GM21360 (cell line): ENCODE data around the gene GPX3.

Experiments used
- ATAC-seq: cut with Tn5 transposase; IDR thresholded peaks from one replicate; pipeline ENCODE4 v1.9.1; 2021; ENCODE audit warnings: mild to moderate bottlenecking, moderate library complexity; ENCODE audit not compliant: unreplicated experiment

Gene GPX3

DNA sequence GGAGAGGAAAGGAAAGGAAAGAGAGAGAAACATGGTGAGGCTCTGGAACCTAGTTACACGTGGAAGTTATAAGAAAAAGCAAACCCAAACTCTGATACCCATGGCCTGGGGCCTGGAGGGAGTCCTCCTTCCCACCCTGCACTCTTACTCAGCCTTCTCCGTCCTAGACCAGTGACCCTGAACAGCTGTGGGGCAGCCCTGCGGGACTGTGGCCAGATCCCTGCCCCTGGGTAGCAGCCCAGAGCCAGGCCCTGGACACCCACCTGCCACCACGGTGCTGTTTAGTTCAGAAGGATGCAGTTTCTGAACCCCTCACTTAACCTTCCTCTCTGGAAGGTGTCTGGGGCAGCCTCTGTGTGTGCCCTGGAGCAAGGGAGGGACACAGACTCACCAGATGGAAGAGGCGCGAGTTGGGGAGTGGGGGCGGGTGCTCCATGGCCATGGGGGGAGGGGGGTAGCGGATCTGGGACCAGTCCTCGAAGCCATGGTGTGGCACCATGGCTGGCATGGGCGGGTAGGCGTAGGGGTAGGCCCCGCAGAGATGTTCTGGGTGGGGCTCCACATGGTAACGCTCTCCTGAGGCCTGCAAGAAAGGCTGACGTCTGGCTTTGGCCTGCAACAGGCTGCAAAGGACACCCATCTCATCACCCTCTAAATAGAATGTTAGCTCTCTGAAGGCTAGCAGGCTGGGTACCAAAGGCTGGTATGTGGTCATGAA, 13.0 kb downstream of the GPX3 start:
- no peak for ATAC-seq

DNA sequence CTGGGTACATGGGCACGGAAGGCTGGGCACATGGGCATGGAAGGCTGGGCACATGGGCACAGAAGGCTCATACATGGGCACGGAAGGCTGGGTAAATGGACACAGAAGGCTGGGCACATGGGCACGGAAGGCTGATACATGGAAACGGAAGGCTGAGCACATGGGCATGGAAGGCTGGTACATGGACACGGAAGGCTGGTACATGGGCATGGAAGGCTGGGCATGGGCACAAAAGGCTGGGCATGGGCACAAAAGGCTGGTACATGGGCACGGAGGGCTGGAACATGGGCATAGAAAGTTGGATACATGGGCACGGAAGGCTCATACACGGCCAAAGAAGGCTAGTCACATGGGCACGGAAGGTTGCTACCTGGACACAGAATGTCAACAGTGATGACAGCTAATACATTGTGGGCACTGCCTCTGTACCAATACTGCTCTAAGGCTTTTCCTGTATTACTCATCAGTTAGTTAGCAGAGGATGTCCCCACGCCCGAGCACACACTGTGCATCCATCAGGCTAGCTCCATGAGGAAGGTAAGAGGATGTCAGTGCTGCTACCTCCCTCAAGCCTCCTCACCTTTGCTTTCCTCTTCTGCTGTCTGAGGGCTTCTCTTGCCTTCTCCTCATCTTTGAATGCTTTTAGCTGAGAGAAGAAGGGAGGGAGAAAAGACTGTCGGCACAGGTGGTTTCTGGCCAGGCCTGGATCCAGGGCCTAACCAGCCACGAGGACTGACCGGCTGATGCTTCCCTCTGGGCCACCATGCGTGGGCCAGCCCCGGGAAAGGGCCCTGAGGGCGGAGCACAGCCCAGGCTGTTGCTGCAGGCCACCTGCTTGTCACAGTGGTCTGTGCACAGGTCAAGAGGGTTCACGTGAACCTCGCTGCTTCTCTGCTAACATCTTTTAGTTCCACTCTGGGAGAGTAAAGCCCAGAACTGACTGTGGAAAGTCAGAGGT, 14.3 kb downstream of the GPX3 start:
- no peak for ATAC-seq

DNA sequence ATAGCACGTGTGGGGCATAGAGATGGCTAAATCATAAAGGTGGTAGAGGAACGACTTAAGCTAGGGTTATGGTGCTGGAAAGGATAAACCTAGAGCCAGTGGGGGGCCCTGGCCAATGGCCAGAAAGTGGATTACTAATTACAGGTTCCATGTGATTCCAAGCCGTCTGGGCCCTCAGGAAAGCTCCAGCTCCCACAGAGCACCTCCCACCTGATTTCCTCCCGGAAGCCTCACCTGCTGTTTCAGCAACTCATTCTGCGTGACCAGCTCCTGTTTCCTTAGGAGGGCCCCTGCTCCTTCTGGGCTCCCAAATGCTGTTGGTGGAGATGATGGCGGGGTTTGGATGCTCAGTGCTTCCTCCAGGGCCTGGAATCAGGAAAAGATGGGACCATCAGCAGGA, 16.2 kb downstream of the GPX3 start:
- no peak for ATAC-seq

GRCh38 chr5:151037561-151038411, 17.4 kb downstream of the GPX3 start:
- ATAC-seq = no peak

DNA sequence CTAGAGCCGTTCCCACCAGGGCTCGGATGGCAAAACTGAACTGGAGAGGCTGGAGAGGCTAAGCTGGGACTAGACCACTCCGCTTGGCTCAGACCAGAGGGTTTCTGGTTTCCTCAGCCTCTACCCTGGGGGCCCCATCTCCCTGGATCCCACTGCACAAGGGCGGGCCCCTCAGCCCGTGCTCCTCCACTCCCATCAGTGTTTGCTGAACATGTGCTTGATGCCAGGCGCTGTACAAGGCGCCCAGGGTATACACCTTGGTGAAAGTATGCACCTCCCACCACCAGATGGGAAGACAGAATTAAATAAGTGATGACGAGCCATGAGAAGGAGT, 18.0 kb downstream of the GPX3 start:
- ATAC-seq = no peak

DNA sequence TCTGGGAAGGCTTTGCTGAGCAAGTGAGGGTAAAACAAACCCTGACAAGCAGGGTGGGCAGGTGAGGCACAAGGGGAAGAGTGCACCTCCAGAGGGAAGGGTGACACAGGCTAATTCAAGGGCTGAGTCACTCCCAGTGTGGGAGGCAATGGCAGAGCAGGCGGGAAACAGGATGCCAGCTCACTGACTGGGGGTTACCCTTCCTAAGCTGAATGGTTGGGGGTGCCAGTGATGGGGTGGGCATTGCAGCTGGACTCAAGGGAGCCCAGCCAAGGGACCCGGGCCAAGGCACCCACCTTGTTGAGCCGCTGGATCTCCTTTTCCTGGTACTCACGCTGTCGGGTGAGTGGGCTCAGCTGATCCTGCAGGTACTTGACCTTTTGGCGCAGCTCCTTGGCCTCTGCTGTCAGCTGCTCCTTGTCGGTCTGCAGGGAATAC, 18.4 kb downstream of the GPX3 start:
- ATAC-seq = no peak

DNA sequence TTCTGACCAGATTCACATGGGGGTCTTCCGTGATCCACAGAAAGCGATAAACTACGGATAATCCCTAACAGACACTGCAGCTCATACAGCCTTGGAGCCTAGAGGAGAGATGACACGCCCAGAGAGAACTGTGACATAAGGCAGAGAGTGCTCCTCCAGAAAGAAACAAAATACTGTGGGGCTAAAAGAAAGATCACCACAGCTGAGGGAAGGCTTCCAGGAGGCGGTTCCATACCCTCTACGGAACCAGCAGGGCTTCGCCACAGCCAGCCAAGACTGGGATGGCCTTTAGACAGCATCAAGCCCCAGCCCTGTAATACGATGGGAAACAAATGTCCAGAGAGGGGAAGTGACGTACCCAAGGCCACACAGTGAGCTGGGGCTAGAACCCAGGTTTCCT, 19.3 kb downstream of the GPX3 start:
- no peak for ATAC-seq

GRCh38 chr5:151040211-151040747, 19.9 kb downstream of the GPX3 start:
- no peak for ATAC-seq

DNA sequence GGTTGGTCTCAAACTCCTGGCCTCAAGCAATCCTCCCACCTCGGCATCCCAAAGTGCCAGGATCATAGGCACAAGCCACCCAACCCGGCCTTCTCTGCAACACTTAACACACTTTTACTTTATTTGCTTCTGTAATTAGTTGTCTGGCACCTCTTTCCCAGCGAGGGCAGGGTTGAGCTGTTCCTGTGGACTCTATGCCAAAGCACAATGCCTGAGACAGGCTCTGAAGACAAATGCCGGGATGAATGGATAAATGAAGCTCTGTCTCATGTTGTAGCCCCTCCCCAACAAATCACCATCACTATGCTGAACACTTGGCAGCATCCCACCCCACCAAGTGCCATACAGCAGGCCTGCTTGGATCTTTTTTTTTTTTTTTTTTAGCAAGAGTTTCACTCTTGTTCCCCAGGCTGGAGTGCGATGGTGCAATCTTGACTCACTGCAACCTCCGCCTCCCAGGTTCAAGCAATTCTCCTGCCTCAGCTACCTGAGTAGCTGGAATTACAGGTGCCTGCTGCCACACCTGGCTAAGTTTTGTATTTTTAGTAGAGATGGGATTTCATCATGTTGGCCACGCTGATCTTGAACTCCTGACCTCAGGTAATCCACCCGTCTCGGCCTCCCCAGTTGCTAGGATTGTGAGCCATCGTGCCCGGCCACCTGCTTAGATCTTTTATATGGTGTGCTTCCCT, 21.3 kb downstream of the GPX3 start:
- no peak for ATAC-seq

DNA sequence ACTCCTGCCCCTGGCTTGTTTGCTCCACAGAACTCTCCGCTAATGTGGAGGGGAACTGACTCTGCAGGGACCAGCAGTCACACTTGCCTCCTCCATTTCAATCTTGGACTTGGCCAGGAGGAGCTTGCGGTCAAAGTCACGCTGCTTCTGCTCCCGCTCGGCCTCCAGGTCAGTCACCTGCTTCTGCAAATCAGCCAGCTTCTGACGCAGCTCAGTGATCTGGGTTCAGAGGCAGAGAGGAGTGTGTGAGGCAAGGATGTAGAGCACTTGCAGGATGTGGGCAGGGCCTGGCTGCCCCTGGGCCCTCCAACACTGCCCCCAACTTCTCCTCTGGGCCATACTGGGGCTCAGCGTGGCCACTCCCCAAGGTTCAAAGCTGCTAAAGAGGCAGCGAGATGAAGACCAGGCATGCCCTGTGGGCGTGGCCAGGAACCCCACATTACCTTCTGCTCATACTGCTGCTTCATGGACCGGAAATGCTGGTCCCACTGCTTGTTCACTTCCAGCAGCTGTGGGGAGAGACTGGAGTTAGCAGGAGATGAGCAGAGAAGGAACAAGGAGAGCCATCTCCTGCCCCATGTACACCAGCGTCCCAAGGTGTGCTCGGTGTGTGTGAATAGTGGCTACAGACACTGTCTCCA, 22.2 kb downstream of the GPX3 start:
- ATAC-seq = no peak

GRCh38 chr5:151047814-151048425, 27.5 kb downstream of the GPX3 start:
- ATAC-seq = peak; percentile 45

- no peak for ATAC-seq
Measured at GRCh38 chr5:151048526-151048925, 28.1 kb downstream of the GPX3 start.

DNA sequence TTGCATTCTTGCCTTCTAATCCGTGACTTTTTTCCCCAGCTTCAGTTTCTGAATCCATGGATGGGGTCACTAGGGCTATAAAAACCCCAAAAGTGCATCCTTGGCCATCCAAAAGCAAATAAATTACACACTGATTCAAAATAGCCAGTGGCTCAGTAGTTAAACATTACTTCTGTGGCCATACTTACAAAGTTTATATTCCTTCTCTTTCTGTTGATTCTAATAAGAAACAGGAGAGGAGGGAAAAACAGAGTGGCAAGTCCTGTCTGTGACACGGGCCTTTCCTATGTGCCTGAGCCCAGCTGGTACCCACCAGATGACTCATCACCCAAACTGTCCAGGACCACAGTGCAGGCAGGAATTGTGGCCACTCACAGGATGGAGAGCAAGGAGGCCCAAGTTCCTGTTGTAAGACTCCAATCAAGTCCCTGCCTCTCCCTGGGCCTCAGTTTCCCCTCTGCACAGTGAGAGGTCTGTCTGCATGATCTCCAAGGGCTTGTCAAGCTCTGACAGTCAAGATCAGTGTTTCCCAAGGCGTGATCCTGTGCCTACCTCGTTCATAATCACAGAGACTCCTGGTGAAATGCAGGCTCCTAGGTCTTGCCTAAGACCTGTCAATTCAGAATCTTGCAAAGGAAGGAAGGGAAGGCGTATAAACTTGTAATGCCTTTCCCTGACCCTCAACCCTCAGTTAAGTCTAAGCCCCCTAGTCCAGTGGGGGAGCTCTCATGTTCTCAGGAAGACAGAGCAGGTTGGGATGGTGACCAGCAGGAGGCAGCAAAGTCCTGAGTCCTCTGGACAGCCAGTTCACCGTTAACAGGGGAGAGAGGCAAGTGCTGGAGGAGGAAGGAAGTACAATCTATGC, 30.9 kb downstream of the GPX3 start:
- ATAC-seq = peak; percentile 56

GRCh38 chr5:151051931-151052608, 31.7 kb downstream of the GPX3 start:
- ATAC-seq = peak; percentile 13

DNA sequence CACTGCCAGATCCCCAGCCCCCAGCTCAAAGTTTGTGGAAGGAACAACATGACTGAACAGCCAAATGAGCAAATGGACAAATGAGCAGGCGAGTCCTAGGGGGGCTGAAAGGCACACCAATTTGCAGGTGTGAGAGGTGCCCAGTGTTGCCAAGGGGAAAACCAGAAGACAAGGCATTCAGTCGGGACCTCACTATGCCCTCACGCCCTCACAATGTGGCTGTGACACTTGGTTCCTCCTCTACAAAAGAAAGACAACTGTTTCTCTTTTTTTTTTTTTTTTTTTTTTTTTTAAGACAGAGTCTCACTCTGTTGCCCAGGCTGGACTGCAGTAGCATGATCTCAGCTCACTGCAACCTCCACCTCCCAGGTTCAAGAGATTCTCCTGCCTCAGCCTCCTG, 32.4 kb downstream of the GPX3 start:
- no peak for ATAC-seq

DNA sequence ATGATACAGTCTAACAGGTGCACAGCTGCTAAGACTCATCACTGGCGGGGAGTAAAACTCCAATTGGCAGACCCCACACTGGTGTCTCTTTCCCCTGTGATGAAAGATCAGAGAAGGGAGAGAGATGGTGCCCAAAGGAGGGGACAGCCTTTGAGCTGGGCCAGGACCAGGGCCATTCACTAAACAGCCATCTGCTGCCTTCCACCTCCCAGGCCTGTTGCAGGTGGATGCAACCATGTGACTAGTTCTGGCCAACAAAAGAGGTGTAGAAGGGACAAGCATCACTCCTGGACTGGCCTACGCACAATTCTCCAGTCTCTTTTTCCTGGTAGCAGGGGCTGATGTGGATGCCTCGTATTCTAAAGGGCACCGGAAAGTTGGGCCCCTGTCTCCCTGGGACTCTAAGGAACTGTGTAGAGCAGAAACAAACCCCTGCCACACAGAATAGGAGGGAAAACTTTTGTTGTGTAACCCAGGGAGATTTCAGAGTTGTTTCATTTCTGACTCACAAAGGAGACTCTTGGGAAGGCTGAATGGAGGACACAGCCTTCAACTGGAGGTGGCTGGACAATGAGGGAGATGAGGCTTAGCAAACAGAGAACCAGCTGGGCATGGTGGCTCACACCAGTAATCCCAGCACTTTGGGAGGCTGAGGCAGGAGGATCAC, 33.5 kb downstream of the GPX3 start:
- no peak for ATAC-seq

DNA sequence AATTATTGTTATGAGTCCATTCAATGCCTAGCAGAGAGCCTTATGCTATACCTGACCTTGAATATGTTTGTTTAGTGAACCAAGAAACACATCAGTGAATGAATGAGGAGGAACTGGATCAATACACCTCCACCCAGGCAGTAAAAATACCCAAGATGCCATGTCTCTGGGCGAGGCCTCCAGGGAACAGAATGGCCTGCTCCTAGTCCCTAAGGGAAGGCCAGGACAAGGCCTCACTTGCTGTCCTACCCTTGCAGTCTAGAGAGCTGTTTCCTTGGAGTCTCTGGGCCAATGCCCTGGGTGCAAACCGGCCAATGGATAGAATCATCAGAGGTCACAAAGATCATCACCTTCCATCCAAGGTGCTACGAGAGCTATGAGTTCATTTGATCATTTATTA, 34.3 kb downstream of the GPX3 start:
- ATAC-seq = no peak
